ENCODE data around the gene SLC6A13. TPM values are rescaled to one million over a fixed set of nuclear protein-coding genes. Genes with fewer than 3 reads are reported as not detected.

Gene SLC6A13
- total and polyA plus RNA-seq, 2 experiments from 2014 or later: 3.8 to 5.9 TPM

- H3K79me2 ChIP-seq: no peaks in the 10 kb centered on the region
- DNase-seq (ENCODE audit: low spot score): no peak
- no peak overlapping the region for H3K4me2 ChIP-seq
- no peak for TF ChIP-seq EZH2 (IDR thresholded peaks at IDR 0.05; ENCODE audit: borderline replicate concordance)
- TF ChIP-seq, protein P1, sequence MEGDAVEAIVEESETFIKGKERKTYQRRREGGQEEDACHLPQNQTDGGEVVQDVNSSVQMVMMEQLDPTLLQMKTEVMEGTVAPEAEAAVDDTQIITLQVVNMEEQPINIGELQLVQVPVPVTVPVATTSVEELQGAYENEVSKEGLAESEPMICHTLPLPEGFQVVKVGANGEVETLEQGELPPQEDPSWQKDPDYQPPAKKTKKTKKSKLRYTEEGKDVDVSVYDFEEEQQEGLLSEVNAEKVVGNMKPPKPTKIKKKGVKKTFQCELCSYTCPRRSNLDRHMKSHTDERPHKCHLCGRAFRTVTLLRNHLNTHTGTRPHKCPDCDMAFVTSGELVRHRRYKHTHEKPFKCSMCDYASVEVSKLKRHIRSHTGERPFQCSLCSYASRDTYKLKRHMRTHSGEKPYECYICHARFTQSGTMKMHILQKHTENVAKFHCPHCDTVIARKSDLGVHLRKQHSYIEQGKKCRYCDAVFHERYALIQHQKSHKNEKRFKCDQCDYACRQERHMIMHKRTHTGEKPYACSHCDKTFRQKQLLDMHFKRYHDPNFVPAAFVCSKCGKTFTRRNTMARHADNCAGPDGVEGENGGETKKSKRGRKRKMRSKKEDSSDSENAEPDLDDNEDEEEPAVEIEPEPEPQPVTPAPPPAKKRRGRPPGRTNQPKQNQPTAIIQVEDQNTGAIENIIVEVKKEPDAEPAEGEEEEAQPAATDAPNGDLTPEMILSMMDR (IDR thresholded peaks at IDR 0.05; ENCODE audit: poor library complexity): no peak
- no peaks in the 10 kb centered on the region for H4K20me1 ChIP-seq (ENCODE audit: insufficient read depth, poor library complexity, severe bottlenecking)
- no peaks in the 10 kb centered on the region for H3K9me3 ChIP-seq (ENCODE audit: low read depth)
- no peak overlapping the region for H3K4me3 ChIP-seq
- peaks cover 8% of the 10 kb centered on the region for H3K4me1 ChIP-seq (ENCODE audit: insufficient read depth)
- WGBS (ENCODE audit: low lambda C conversion rate, missing lambda C conversion rate): 95% methylated on average over 11 of the region's 11 CpGs
- no peak overlapping the region for H3K27ac ChIP-seq
- no peak overlapping the region for H2AFZ ChIP-seq
- no peaks in the 10 kb centered on the region for H3K9me2 ChIP-seq (replicated peaks; ENCODE audit: insufficient read depth)
- H3K36me3 ChIP-seq (replicated peaks; ENCODE audit: insufficient read depth, low read depth): no peaks in the 10 kb centered on the region
- peaks cover 8% of the 10 kb centered on the region for H3K27me3 ChIP-seq
These were observed 64.5 kb downstream of the SLC6A13 start for GRCh38 chr12:197911-198695.

- 93% methylated on average over 3 of the region's 3 CpGs for WGBS (ENCODE audit: low lambda C conversion rate, missing lambda C conversion rate)
These were observed 65.3 kb downstream of the SLC6A13 start for GRCh38 chr12:197347-197746.

DNA sequence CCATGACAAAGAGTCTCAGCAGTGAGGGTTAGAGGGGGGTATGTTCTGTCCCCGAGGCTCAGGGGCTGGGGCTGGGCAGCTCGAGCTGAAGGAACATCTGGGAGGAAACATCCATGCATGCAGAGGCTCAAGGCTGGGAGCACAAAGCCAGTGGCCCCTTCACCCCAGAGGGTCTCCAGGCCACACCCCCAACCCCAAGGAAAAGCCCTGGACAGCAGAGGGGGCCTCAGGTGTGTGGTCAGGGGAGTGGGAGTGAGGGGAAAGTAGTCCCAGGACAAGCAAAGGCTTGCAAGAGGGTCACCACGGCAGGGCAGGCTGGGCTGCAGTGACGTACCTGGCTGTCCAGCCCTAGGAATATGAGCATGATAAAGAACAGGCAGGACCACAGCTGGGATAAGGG is 66.2 kb downstream of the SLC6A13 start:
- H3K9me3 ChIP-seq (ENCODE audit: low read depth): no peaks in the 10 kb centered on the region
- no peaks in the 10 kb centered on the region for H3K79me2 ChIP-seq
- 81% methylated on average over 4 of the region's 4 CpGs for WGBS (ENCODE audit: low lambda C conversion rate, missing lambda C conversion rate)
- TF ChIP-seq EZH2 (IDR thresholded peaks at IDR 0.05; ENCODE audit: borderline replicate concordance) (no peak), EZH2phosphoT487 (IDR thresholded peaks at IDR 0.05; ENCODE audit: low read depth, severe bottlenecking, unreplicated experiment) (no peak)
- TF ChIP-seq, protein P1 (IDR thresholded peaks at IDR 0.05; ENCODE audit: poor library complexity): no peak
- H3K4me2 ChIP-seq: no peak overlapping the region
- no peak overlapping the region for H3K27ac ChIP-seq
- H3K4me1 ChIP-seq (ENCODE audit: insufficient read depth): peaks cover 8% of the 10 kb centered on the region
- DNase-seq (ENCODE audit: low spot score): no peak
- H3K36me3 ChIP-seq (replicated peaks; ENCODE audit: insufficient read depth, low read depth): no peaks in the 10 kb centered on the region
- H4K20me1 ChIP-seq (ENCODE audit: insufficient read depth, poor library complexity, severe bottlenecking): no peaks in the 10 kb centered on the region
- H3K4me3 ChIP-seq: no peak overlapping the region
- no peaks in the 10 kb centered on the region for H3K9me2 ChIP-seq (replicated peaks; ENCODE audit: insufficient read depth)
- no peak overlapping the region for H2AFZ ChIP-seq
- no peaks in the 10 kb centered on the region for H3K27me3 ChIP-seq

More at GRCh38 chr12:197347-197746, 65.3 kb downstream of the SLC6A13 start:
- Histone ChIP-seq H3K9me2 (replicated peaks; ENCODE audit: insufficient read depth) (no peaks in the 10 kb centered on the region), H3K4me2 (no peak overlapping the region), H4K20me1 (ENCODE audit: insufficient read depth, poor library complexity, severe bottlenecking) (no peaks in the 10 kb centered on the region), H3K4me1 (ENCODE audit: insufficient read depth) (peaks cover 8% of the 10 kb centered on the region), H3K79me2 (no peaks in the 10 kb centered on the region), H3K27ac (no peak overlapping the region), H3K36me3 (replicated peaks; ENCODE audit: insufficient read depth, low read depth) (no peaks in the 10 kb centered on the region), H3K9me3 (ENCODE audit: low read depth) (no peaks in the 10 kb centered on the region), H3K27me3 (peaks cover 5% of the 10 kb centered on the region), H2AFZ (no peak overlapping the region), H3K4me3 (no peak overlapping the region)
- TF ChIP-seq EZH2phosphoT487 (IDR thresholded peaks at IDR 0.05; ENCODE audit: low read depth, severe bottlenecking, unreplicated experiment): no peak
- TF ChIP-seq EZH2 (IDR thresholded peaks at IDR 0.05; ENCODE audit: borderline replicate concordance): no peak
- TF ChIP-seq, protein P1 (IDR thresholded peaks at IDR 0.05; ENCODE audit: poor library complexity): no peak
- DNase-seq (ENCODE audit: low spot score): no peak
